Caco-2 (cell line): ENCODE measurements around the gene LRIT1. TPM values are rescaled to one million over a fixed set of nuclear protein-coding genes. Genes with fewer than 3 reads are reported as not detected.
A peak's percentile ranks its signal among the peaks of the same experiment; 100 is the strongest.

Experiments
- BruUV-seq: library from RNA; stranded (reverse); fragments of 400-500 nt; replicated peaks from 2 replicates; lab custom pipeline; 2021; lab: Mats Ljungman, UMichigan
- CTCF ChIA-PET: fragments of 300-600 bp; sonication (Branson Sonifier 250); formaldehyde crosslinking; loops from one replicate; lab custom pipeline; 2022; ENCODE audit warnings: antibody characterized with exemption; lab: Charles Lee
- POLR2A ChIA-PET: fragments of 300-600 bp; sonication (Branson Sonifier 250); formaldehyde crosslinking; loops from one replicate; lab custom pipeline; 2022; ENCODE audit warnings: antibody characterized with exemption; lab: Charles Lee
- DNase-seq, 2 experiments: peaks; one replicate each; pipeline versions ENCODE4 v3.0.0 to v3.0.0-alpha.2; 2020 to 2022
- H3K27me3 ChIP-seq: replicated peaks from 2 replicates; pipeline ENCODE4 v1.6.0; 2011; ENCODE audit warnings: low read length; ENCODE audit not compliant: control insufficient read depth, insufficient read depth
- H3K36me3 ChIP-seq: 2 replicates; pipeline ENCODE4 v1.5.1; 2011; ENCODE audit warnings: low read length; ENCODE audit not compliant: control insufficient read depth, insufficient read depth
- H3K4me1 ChIP-seq: fragments of 250-450 bp; sonication (Bioruptor Pico); 2 replicates; pipeline ENCODE4 v1.5.1; 2020; ENCODE audit warnings: mild to moderate bottlenecking
- H3K4me3 ChIP-seq: 2 replicates; pipeline ENCODE4 v1.5.1; 2011; ENCODE audit warnings: low read depth, mild to moderate bottlenecking, control low read depth, low read length
- H3K9me3 ChIP-seq: fragments of 250-450 bp; sonication (Bioruptor Pico); 2 replicates; pipeline ENCODE4 v1.5.1; 2020; ENCODE audit warnings: mild to moderate bottlenecking, moderate library complexity
- H3K27ac Mint-ChIP-seq: one replicate; pipeline ENCODE4 v1.8.0; 2022; ENCODE audit warnings: mixed read lengths; ENCODE audit not compliant: unreplicated experiment
- H3K27me3 Mint-ChIP-seq: one replicate; pipeline ENCODE4 v1.8.0; 2022; ENCODE audit warnings: mixed read lengths; ENCODE audit not compliant: insufficient read depth, unreplicated experiment
- H3K36me3 Mint-ChIP-seq: one replicate; pipeline ENCODE4 v1.8.0; 2022; ENCODE audit warnings: mild to moderate bottlenecking, mixed read lengths; ENCODE audit not compliant: insufficient read depth, unreplicated experiment
- H3K4me1 Mint-ChIP-seq: one replicate; pipeline ENCODE4 v1.8.0; 2022; ENCODE audit warnings: low read depth, mixed read lengths; ENCODE audit not compliant: unreplicated experiment
- H3K4me3 Mint-ChIP-seq: one replicate; pipeline ENCODE4 v1.8.0; 2022; ENCODE audit warnings: mild to moderate bottlenecking, moderate library complexity, mixed read lengths; ENCODE audit not compliant: unreplicated experiment
- H3K9me3 Mint-ChIP-seq: one replicate; pipeline ENCODE4 v1.8.0; 2022; ENCODE audit warnings: mixed read lengths; ENCODE audit not compliant: unreplicated experiment
- CTCF ChIP-seq, 2 experiments: fragments of 200-600 bp in 1 of 2; IDR thresholded peaks; 1 replicate in 1 of 2; 2 replicates in 1 of 2; pipeline versions ENCODE4 v1.5.1 to v1.8.0; 2011 to 2022; ENCODE audit warnings: antibody characterized with exemption in 1 of 2, control low read depth in 1 of 2, inconsistent platforms in 1 of 2, low read depth in 1 of 2, low read length in 1 of 2, mild to moderate bottlenecking in 1 of 2, moderate library complexity in 1 of 2; ENCODE audit not compliant: insufficient read depth in 1 of 2, severe bottlenecking in 1 of 2, unreplicated experiment in 1 of 2
- intact Hi-C: fragments of 100-400 bp; cut with micrococcal nuclease; formaldehyde crosslinking; loops from one replicate; pipeline ENCODE4 v1.10.0; 2022; ENCODE audit not compliant: unreplicated experiment
- total RNA-seq: library from RNA; stranded (reverse); gene quantifications from 2 replicates; pipeline ENCODE4 v1.2.3, GENCODE V29; 2022

The LRIT1 gene
- total RNA-seq, 1 experiment from 2014 or later = not detected

- ChIA-PET POLR2A (no interaction called here), CTCF (interaction anchor here (0.6 kb wide), 1 partner anchor 1751 kb away, joined by 4 read pairs; no protein-coding TSS in a partner anchor)
- no peaks in the 10 kb centered on the region for H3K36me3 ChIP-seq
- BruUV-seq = no TSS peak
- intact Hi-C loops = no loop called here
- no peaks in the 10 kb centered on the region for H3K4me1 ChIP-seq
- Mint-ChIP-seq H3K36me3 (no peaks in the 10 kb centered on the region), H3K27me3 (peaks cover 9% of the 10 kb centered on the region), H3K27ac (no peak overlapping the region), H3K4me1 (no peaks in the 10 kb centered on the region), H3K9me3 (no peaks in the 10 kb centered on the region), H3K4me3 (no peak overlapping the region)
- H3K4me3 ChIP-seq = no peak overlapping the region
- DNase-seq = no peak
- peak in 1 of 2 experiments; percentile 13 for TF ChIP-seq CTCF (IDR thresholded peaks at IDR 0.05; ENCODE audit: insufficient read depth in 1 of 2, low read depth in 1 of 2, low read length in 1 of 2, severe bottlenecking in 1 of 2, unreplicated experiment in 1 of 2)
- no peaks in the 10 kb centered on the region for H3K27me3 ChIP-seq
- H3K9me3 ChIP-seq = no peaks in the 10 kb centered on the region
Observed at GRCh38 chr10:84237199-84238051, 3.9 kb downstream of the LRIT1 start.

GRCh38 chr10:84236807-84237198 is 4.5 kb downstream of the LRIT1 start:
- H3K4me1 Mint-ChIP-seq = no peaks in the 10 kb centered on the region
- Histone ChIP-seq H3K4me1 (no peaks in the 10 kb centered on the region), H3K27me3 (no peaks in the 10 kb centered on the region), H3K4me3 (no peak overlapping the region), H3K9me3 (no peaks in the 10 kb centered on the region), H3K36me3 (no peaks in the 10 kb centered on the region)
- ChIA-PET CTCF (interaction anchor here (0.6 kb wide), 1 partner anchor 1751 kb away, joined by 4 read pairs; no protein-coding TSS in a partner anchor), POLR2A (no interaction called here)
- intact Hi-C loops = no loop called here
- peaks cover 9% of the 10 kb centered on the region for H3K27me3 Mint-ChIP-seq
- H3K4me3 Mint-ChIP-seq = no peak overlapping the region
- no peak for TF ChIP-seq CTCF (IDR thresholded peaks at IDR 0.05; ENCODE audit: insufficient read depth in 1 of 2, low read depth in 1 of 2, low read length in 1 of 2, severe bottlenecking in 1 of 2, unreplicated experiment in 1 of 2)
- no TSS peak for BruUV-seq
- DNase-seq = no peak
- H3K27ac Mint-ChIP-seq = no peak overlapping the region
- H3K9me3 Mint-ChIP-seq = no peaks in the 10 kb centered on the region
- H3K36me3 Mint-ChIP-seq = no peaks in the 10 kb centered on the region

GRCh38 chr10:84235096-84235495 is 6.2 kb downstream of the LRIT1 start:
- Mint-ChIP-seq H3K27ac (no peak overlapping the region), H3K4me1 (no peaks in the 10 kb centered on the region), H3K9me3 (no peaks in the 10 kb centered on the region), H3K36me3 (no peaks in the 10 kb centered on the region), H3K4me3 (no peak overlapping the region), H3K27me3 (peaks cover 5% of the 10 kb centered on the region)
- TF ChIP-seq CTCF (IDR thresholded peaks at IDR 0.05; ENCODE audit: insufficient read depth in 1 of 2, low read depth in 1 of 2, low read length in 1 of 2, severe bottlenecking in 1 of 2, unreplicated experiment in 1 of 2) = no peak
- ChIA-PET CTCF (no interaction called here), POLR2A (no interaction called here)
- Histone ChIP-seq H3K36me3 (no peaks in the 10 kb centered on the region), H3K4me1 (no peaks in the 10 kb centered on the region), H3K27me3 (no peaks in the 10 kb centered on the region), H3K9me3 (no peaks in the 10 kb centered on the region), H3K4me3 (no peak overlapping the region)
- no peak for DNase-seq
- intact Hi-C loops = no loop called here
- BruUV-seq = no TSS peak
